Sigmoid colon (tissue), 7 donors: ENCODE measurements around the gene FERMT2. TPM values are rescaled to one million over a fixed set of nuclear protein-coding genes. Genes with fewer than 3 reads are reported as not detected.

Experiments used
- DNase-seq: peaks from one replicate; pipeline ENCODE4 v3.0.0-alpha.2; 2019
- H3K27ac ChIP-seq, 4 donors: fragments of 200-600 bp; sonication (generic); one replicate each; pipeline ENCODE4 v1.5.1; 2016 to 2019; ENCODE audit warnings: mild to moderate bottlenecking in 1 of 4
- H3K27me3 ChIP-seq, 3 donors: fragments of 200-600 bp; sonication (generic); one replicate each; pipeline ENCODE4 v1.5.1; 2019; ENCODE audit warnings: mild to moderate bottlenecking in 1 of 3
- H3K36me3 ChIP-seq, 4 donors: fragments of 200-600 bp; sonication (generic); one replicate each; pipeline ENCODE4 v1.5.1; 2016 to 2019
- H3K4me1 ChIP-seq, 4 donors: fragments of 200-600 bp; sonication (generic); one replicate each; pipeline ENCODE4 v1.5.1; 2017 to 2019
- H3K4me3 ChIP-seq, 4 donors: fragments of 200-600 bp; sonication (generic); one replicate each; pipeline ENCODE4 v1.5.1; 2017 to 2019; ENCODE audit warnings: mild to moderate bottlenecking in 2 of 4, moderate library complexity in 1 of 4
- H3K9me3 ChIP-seq, 4 donors: fragments of 200-600 bp in 3 of 4; sonication (generic) in 3 of 4; one replicate each; pipeline versions ENCODE4 v1.5.1 to v1.6.1; 2013 to 2019
- CTCF ChIP-seq, 4 experiments: fragments of 450-650 bp in 3 of 4; fragments of 200-600 bp in 1 of 4; IDR thresholded peaks; one replicate each; pipeline ENCODE4 v1.5.1; 2016 to 2019; ENCODE audit warnings: antibody characterized with exemption in 4 of 4, mild to moderate bottlenecking in 3 of 4, moderate library complexity in 2 of 4
- EP300 ChIP-seq, 4 donors: sonication (generic); formaldehyde crosslinking; IDR thresholded peaks; one replicate each; pipeline ENCODE4 v1.6.1; 2017; ENCODE audit warnings: antibody characterized with exemption in 4 of 4
- POLR2A ChIP-seq, 2 donors: fragments of 450-650 bp; IDR thresholded peaks; one replicate each; pipeline ENCODE4 v1.6.1; 2016; ENCODE audit warnings: antibody characterized with exemption in 2 of 2, mild to moderate bottlenecking in 2 of 2, moderate library complexity in 2 of 2
- POLR2AphosphoS5 ChIP-seq, 4 donors: sonication (generic); formaldehyde crosslinking; IDR thresholded peaks; one replicate each; pipeline ENCODE4 v1.6.1; 2017; ENCODE audit warnings: antibody characterized with exemption in 4 of 4
- WGBS, 2 donors: extraction: QIAGEN DNeasy Blood & Tissue Kit; methylation state at CpG; one replicate each; pipeline ENCODE4 v1.1.7; 2013; 5-methylcytosine and 5-hydroxymethylcytosine counted together
- intact Hi-C: fragments of 100-400 bp; cut with DNase I; formaldehyde crosslinking; loops from one replicate; pipeline ENCODE4 v1.15.1; 2023
- polyA plus RNA-seq, 3 donors: library from polyadenylated mRNA; stranded (reverse); fragments of 200-250 nt; gene quantifications; one replicate each; pipeline ENCODE4 v1.2.3, GENCODE V29; 2013
- total RNA-seq, 4 donors: library from RNA; depleted of rRNA; stranded (reverse); fragments of >200 nt; gene quantifications; one replicate each; pipeline ENCODE4 v1.1.0, GENCODE V29; 2016
- donor health status: healthy with polysubstance abuse.
- donor health status: Bipolar disorder and iron deficiency.
- donor health status: healthy.

Gene FERMT2
- total and polyA plus RNA-seq, 7 donors: 3.0 to 317 (median 278) TPM

DNA sequence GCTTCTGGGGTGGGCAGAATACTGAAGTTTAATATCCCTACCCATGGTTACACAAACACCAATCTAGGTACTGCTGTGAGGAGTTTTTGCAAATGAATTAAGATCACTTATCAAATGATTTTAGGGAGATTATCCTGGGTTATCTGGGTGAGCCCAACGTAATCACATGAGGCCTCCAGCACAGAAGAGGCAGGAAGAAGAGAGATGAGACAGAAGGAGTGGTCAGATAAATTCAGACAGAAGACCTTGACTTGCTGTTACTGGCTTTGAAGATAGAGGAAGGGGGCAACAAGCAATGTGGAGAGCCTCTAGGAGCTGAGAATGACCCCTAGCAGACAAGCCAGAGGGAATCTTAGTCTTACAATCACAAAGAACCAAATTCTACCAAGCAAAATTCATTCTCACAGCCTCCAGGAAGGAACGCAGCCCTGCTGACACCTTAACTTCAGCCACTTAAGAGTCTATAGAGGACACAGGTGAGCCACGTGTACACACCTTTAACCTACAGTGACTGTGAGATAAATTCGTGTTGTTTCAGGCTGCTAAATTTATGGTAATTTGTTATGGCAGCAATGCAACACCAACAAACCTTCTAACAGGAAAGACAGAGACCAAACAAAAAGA, 49.4 kb downstream of the FERMT2 start:
- no peaks in the 10 kb centered on the region for H3K27me3 ChIP-seq
- peaks cover 0 to 22% (median 2%) of the 10 kb centered on the region in 4 donors for H3K36me3 ChIP-seq
- no peak overlapping the region for H3K4me3 ChIP-seq
- intact Hi-C loops: loop anchor here (5.0 kb wide), 1 partner anchor 36 kb away; no protein-coding TSS in a partner anchor
- H3K27ac ChIP-seq: peak overlapping the region in 3 of 4 donors; percentile 29 to 69 (median 29)
- peaks cover 0 to 59% (median 42%) of the 10 kb centered on the region in 4 donors for H3K4me1 ChIP-seq
- DNase-seq: no peak
- WGBS, 2 donors: 41 to 71% methylated on average over 4 of the region's 4 CpGs
- TF ChIP-seq CTCF (IDR thresholded peaks at IDR 0.05) (no peak), EP300 (IDR thresholded peaks at IDR 0.05) (no peak), POLR2AphosphoS5 (IDR thresholded peaks at IDR 0.05) (no peak), POLR2A (IDR thresholded peaks at IDR 0.05) (no peak)
- H3K9me3 ChIP-seq: no peaks in the 10 kb centered on the region

DNA sequence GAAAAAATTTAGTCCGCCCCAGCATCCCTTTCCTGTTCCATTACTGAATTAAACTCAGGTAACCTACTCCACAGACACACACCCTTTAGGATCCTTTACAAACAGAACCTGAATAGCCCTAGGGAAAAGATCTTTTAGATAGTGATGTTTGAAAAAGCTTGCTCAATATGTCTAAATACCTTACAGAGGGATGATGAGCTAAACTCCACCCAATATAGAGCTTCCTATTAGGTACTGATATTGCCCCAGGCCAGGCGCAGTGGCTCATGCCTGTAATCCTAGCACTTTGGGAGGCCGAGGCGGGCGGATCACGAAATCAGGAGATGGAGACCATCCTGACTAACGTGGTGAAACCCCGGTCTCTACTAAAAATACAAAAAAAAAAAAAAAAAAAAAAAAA, 50.1 kb downstream of the FERMT2 start:
- TF ChIP-seq POLR2A (IDR thresholded peaks at IDR 0.05) (no peak), CTCF (IDR thresholded peaks at IDR 0.05) (no peak), POLR2AphosphoS5 (IDR thresholded peaks at IDR 0.05) (no peak), EP300 (IDR thresholded peaks at IDR 0.05) (no peak)

DNA sequence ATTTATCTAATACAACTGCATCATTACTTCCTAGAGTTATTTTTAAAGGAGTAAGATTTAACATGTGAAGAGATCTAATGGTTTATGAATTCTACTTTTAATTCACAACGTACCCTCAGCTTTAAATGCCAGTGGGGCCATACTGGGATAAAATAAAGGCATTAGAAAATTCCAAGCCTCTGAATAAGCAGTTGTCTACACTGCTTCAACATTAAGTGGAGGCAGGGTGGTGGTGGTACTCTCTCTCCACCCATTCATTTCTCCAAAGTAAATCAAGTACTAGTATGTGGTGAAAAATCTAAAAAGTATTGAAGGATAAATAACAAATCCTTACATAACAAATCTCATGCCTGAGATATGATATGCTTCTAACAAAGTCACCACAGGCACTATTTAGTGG, 52.4 kb downstream of the FERMT2 start:
- no peaks in the 10 kb centered on the region for H3K9me3 ChIP-seq
- intact Hi-C loops: no loop called here
- peaks cover 0 to 67% (median 47%) of the 10 kb centered on the region in 4 donors for H3K4me1 ChIP-seq
- H3K27ac ChIP-seq: peak overlapping the region in 2 of 4 donors; percentile 5 to 31
- TF ChIP-seq POLR2AphosphoS5 (IDR thresholded peaks at IDR 0.05): no peak
- no peak for TF ChIP-seq EP300 (IDR thresholded peaks at IDR 0.05)
- TF ChIP-seq CTCF (IDR thresholded peaks at IDR 0.05): no peak
- TF ChIP-seq POLR2A (IDR thresholded peaks at IDR 0.05): no peak
- peaks cover 0 to 22% (median 2%) of the 10 kb centered on the region in 4 donors for H3K36me3 ChIP-seq
- WGBS, 2 donors: 70 to 83% methylated on average over 1 of the region's 1 CpG
- no peak for DNase-seq
- no peak overlapping the region for H3K4me3 ChIP-seq
- H3K27me3 ChIP-seq: no peaks in the 10 kb centered on the region

More for the DNA sequence above, 50.1 kb downstream of the FERMT2 start:
- peaks cover 0 to 59% (median 38%) of the 10 kb centered on the region in 4 donors for H3K4me1 ChIP-seq
- no peak overlapping the region for H3K27ac ChIP-seq
- intact Hi-C loops: loop anchor here (5.0 kb wide), 1 partner anchor 37 kb away; no protein-coding TSS in a partner anchor
- H3K9me3 ChIP-seq: no peaks in the 10 kb centered on the region
- H3K4me3 ChIP-seq: no peak overlapping the region
- peaks cover 0 to 22% (median 2%) of the 10 kb centered on the region in 4 donors for H3K36me3 ChIP-seq
- no peak for DNase-seq
- WGBS, 2 donors: 85 to 90% methylated on average over 8 of the region's 8 CpGs
- H3K27me3 ChIP-seq: no peaks in the 10 kb centered on the region

DNA sequence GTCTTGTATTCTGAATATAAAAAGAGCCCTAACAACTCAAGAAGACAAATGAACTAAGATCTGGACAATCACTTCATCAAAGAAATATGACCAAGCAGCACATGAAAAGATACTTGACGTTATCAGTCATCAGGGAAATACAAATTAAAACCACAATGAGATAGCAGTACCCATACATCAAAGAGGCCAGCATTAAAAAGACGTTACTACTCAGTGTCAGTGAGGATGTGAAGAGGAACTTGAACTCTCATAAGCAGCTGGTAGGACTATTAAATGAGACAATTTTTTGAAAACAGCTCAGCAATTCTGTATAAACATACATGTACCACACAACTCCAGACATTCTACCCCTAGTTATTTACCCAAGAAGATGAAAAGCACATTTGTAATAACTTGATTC, 55.9 kb downstream of the FERMT2 start:
- intact Hi-C loops: no loop called here
- no peaks in the 10 kb centered on the region for H3K27me3 ChIP-seq
- no peak overlapping the region for H3K4me3 ChIP-seq
- peaks cover 0 to 58% (median 35%) of the 10 kb centered on the region in 4 donors for H3K4me1 ChIP-seq
- peaks cover 0 to 33% (median 10%) of the 10 kb centered on the region in 4 donors for H3K36me3 ChIP-seq
- WGBS, 2 donors: 16 to 40% methylated on average over 2 of the region's 2 CpGs
- no peak for TF ChIP-seq POLR2AphosphoS5 (IDR thresholded peaks at IDR 0.05)
- TF ChIP-seq EP300 (IDR thresholded peaks at IDR 0.05): no peak
- TF ChIP-seq POLR2A (IDR thresholded peaks at IDR 0.05): no peak
- no peak for DNase-seq
- no peaks in the 10 kb centered on the region for H3K9me3 ChIP-seq
- peak overlapping the region in 1 of 4 donors; percentile 9 for H3K27ac ChIP-seq

GRCh38 chr14:52891800-52892199, 59.0 kb downstream of the FERMT2 start:
- TF ChIP-seq POLR2AphosphoS5 (IDR thresholded peaks at IDR 0.05) (no peak), EP300 (IDR thresholded peaks at IDR 0.05) (no peak), CTCF (IDR thresholded peaks at IDR 0.05) (no peak), POLR2A (IDR thresholded peaks at IDR 0.05) (no peak)
- peaks cover 8 to 48% (median 12%) of the 10 kb centered on the region in 4 donors for H3K36me3 ChIP-seq
- intact Hi-C loops: no loop called here
- H3K9me3 ChIP-seq: no peaks in the 10 kb centered on the region
- DNase-seq: no peak
- H3K27me3 ChIP-seq: no peaks in the 10 kb centered on the region
- H3K27ac ChIP-seq: peak overlapping the region in 1 of 4 donors; percentile 20
- 86 to 90% methylated on average over 3 of the region's 3 CpGs for WGBS, 2 donors
- H3K4me1 ChIP-seq: peaks cover 0 to 39% (median 20%) of the 10 kb centered on the region in 4 donors
- H3K4me3 ChIP-seq: no peak overlapping the region
